ENCODE results near the gene DQX1.

The DQX1 gene

GRCh38 chr2:74504591-74504990 lies 21.4 kb downstream of the DQX1 start:
- Histone ChIP-seq H3K4ac (ENCODE audit: low read depth, low read length) (no peak overlapping the region), H3K27me3 (ENCODE audit: insufficient read depth, low read length, poor library complexity) (peaks cover 51% of the 10 kb centered on the region), H2BK120ac (ENCODE audit: low read depth, low read length) (no peak overlapping the region), H2AK5ac (ENCODE audit: low read length) (no peak overlapping the region), H3K4me3 (ENCODE audit: low read length) (no peak overlapping the region), H3K4me1 (ENCODE audit: control insufficient read depth, low read depth, low read length) (peaks cover 6% of the 10 kb centered on the region), H3K9ac (ENCODE audit: low read length) (no peak overlapping the region), H3K79me1 (ENCODE audit: low read length) (no peaks in the 10 kb centered on the region), H2BK15ac (replicated peaks; ENCODE audit: low read depth) (no peak overlapping the region), H4K5ac (ENCODE audit: low read length) (no peak overlapping the region), H4K8ac (ENCODE audit: low read depth, low read length) (no peak overlapping the region), H3K23ac (ENCODE audit: low read length) (no peak overlapping the region), H3K36me3 (ENCODE audit: control insufficient read depth, insufficient read depth, low read length) (no peaks in the 10 kb centered on the region), H3K4me2 (ENCODE audit: low read length) (no peak overlapping the region), H3K27ac (ENCODE audit: low read depth, low read length) (no peak overlapping the region), H2BK5ac (ENCODE audit: low read length) (no peak overlapping the region), H3K79me2 (ENCODE audit: control insufficient read depth, insufficient read depth, low read length) (no peaks in the 10 kb centered on the region), H3K56ac (ENCODE audit: low read length) (no peak overlapping the region), H3K18ac (ENCODE audit: low read length) (no peak overlapping the region)
- DNase-seq = no peak
- WGBS (ENCODE audit: extremely low coverage, insufficient coverage, low lambda C conversion rate) = no CpG with 5 or more reads among the region's 3 CpGs

- Histone ChIP-seq H4K5ac (ENCODE audit: low read length) (no peak overlapping the region), H2BK5ac (ENCODE audit: low read length) (no peak overlapping the region), H3K36me3 (ENCODE audit: control insufficient read depth, insufficient read depth, low read length) (no peaks in the 10 kb centered on the region), H2BK120ac (ENCODE audit: low read depth, low read length) (no peak overlapping the region), H2BK15ac (replicated peaks; ENCODE audit: low read depth) (no peak overlapping the region), H3K23ac (ENCODE audit: low read length) (no peak overlapping the region), H3K27me3 (ENCODE audit: insufficient read depth, low read length, poor library complexity) (peaks cover 56% of the 10 kb centered on the region), H3K4me1 (ENCODE audit: control insufficient read depth, low read depth, low read length) (peaks cover 6% of the 10 kb centered on the region), H3K27ac (ENCODE audit: low read depth, low read length) (no peak overlapping the region), H3K4ac (ENCODE audit: low read depth, low read length) (no peak overlapping the region), H3K79me2 (ENCODE audit: control insufficient read depth, insufficient read depth, low read length) (no peaks in the 10 kb centered on the region), H3K79me1 (ENCODE audit: low read length) (no peaks in the 10 kb centered on the region), H3K9ac (ENCODE audit: low read length) (peak overlapping the region; percentile 46), H3K4me3 (ENCODE audit: low read length) (peak overlapping the region; percentile 14), H3K4me2 (ENCODE audit: low read length) (peak overlapping the region; percentile 20), H3K18ac (ENCODE audit: low read length) (peak overlapping the region; percentile 22), H3K56ac (ENCODE audit: low read length) (peak overlapping the region; percentile 81), H4K8ac (ENCODE audit: low read depth, low read length) (no peak overlapping the region), H2AK5ac (ENCODE audit: low read length) (no peak overlapping the region)
- no peak for DNase-seq
- WGBS (ENCODE audit: extremely low coverage, insufficient coverage, low lambda C conversion rate) = no CpG with 5 or more reads among the region's 45 CpGs
These were observed 22.2 kb downstream of the DQX1 start for GRCh38 chr2:74503506-74504475.

GRCh38 chr2:74502720-74503505 lies 23.1 kb downstream of the DQX1 start:
- peak overlapping the region; percentile 20 for H3K4me2 ChIP-seq (ENCODE audit: low read length)
- H3K27ac ChIP-seq (ENCODE audit: low read depth, low read length) = no peak overlapping the region
- H3K36me3 ChIP-seq (ENCODE audit: control insufficient read depth, insufficient read depth, low read length) = no peaks in the 10 kb centered on the region
- no peak overlapping the region for H4K5ac ChIP-seq (ENCODE audit: low read length)
- H3K4me3 ChIP-seq (ENCODE audit: low read length) = peak overlapping the region; percentile 18
- no CpG with 5 or more reads among the region's 67 CpGs for WGBS (ENCODE audit: extremely low coverage, insufficient coverage, low lambda C conversion rate)
- peak overlapping the region; percentile 46 for H3K9ac ChIP-seq (ENCODE audit: low read length)
- no peak overlapping the region for H2AK5ac ChIP-seq (ENCODE audit: low read length)
- H3K4me1 ChIP-seq (ENCODE audit: control insufficient read depth, low read depth, low read length) = peaks cover 7% of the 10 kb centered on the region
- peaks cover 63% of the 10 kb centered on the region for H3K27me3 ChIP-seq (ENCODE audit: insufficient read depth, low read length, poor library complexity)
- no peak overlapping the region for H2BK120ac ChIP-seq (ENCODE audit: low read depth, low read length)
- no peak overlapping the region for H3K23ac ChIP-seq (ENCODE audit: low read length)
- no peak overlapping the region for H3K4ac ChIP-seq (ENCODE audit: low read depth, low read length)
- no peak overlapping the region for H2BK15ac ChIP-seq (replicated peaks; ENCODE audit: low read depth)
- H3K18ac ChIP-seq (ENCODE audit: low read length) = peak overlapping the region; percentile 22
- H3K79me2 ChIP-seq (ENCODE audit: control insufficient read depth, insufficient read depth, low read length) = no peaks in the 10 kb centered on the region
- H3K56ac ChIP-seq (ENCODE audit: low read length) = peak overlapping the region; percentile 81
- no peaks in the 10 kb centered on the region for H3K79me1 ChIP-seq (ENCODE audit: low read length)
- no peak overlapping the region for H4K8ac ChIP-seq (ENCODE audit: low read depth, low read length)
- H2BK5ac ChIP-seq (ENCODE audit: low read length) = no peak overlapping the region
- peak; percentile 78 for DNase-seq

- no peak overlapping the region for H2BK15ac ChIP-seq (replicated peaks; ENCODE audit: low read depth)
- peak overlapping the region; percentile 81 for H3K56ac ChIP-seq (ENCODE audit: low read length)
- no peak overlapping the region for H4K5ac ChIP-seq (ENCODE audit: low read length)
- peaks cover 70% of the 10 kb centered on the region for H3K27me3 ChIP-seq (ENCODE audit: insufficient read depth, low read length, poor library complexity)
- H3K9ac ChIP-seq (ENCODE audit: low read length) = peak overlapping the region; percentile 46
- no peak overlapping the region for H3K4ac ChIP-seq (ENCODE audit: low read depth, low read length)
- H3K4me2 ChIP-seq (ENCODE audit: low read length) = peak overlapping the region; percentile 20
- H3K23ac ChIP-seq (ENCODE audit: low read length) = peak overlapping the region; percentile 48
- H3K79me1 ChIP-seq (ENCODE audit: low read length) = no peaks in the 10 kb centered on the region
- no peak overlapping the region for H2BK120ac ChIP-seq (ENCODE audit: low read depth, low read length)
- no peak overlapping the region for H2BK5ac ChIP-seq (ENCODE audit: low read length)
- no peak overlapping the region for H3K18ac ChIP-seq (ENCODE audit: low read length)
- no peak overlapping the region for H3K27ac ChIP-seq (ENCODE audit: low read depth, low read length)
- no peak overlapping the region for H2AK5ac ChIP-seq (ENCODE audit: low read length)
- H3K79me2 ChIP-seq (ENCODE audit: control insufficient read depth, insufficient read depth, low read length) = no peaks in the 10 kb centered on the region
- no peaks in the 10 kb centered on the region for H3K36me3 ChIP-seq (ENCODE audit: control insufficient read depth, insufficient read depth, low read length)
- no peak overlapping the region for H4K8ac ChIP-seq (ENCODE audit: low read depth, low read length)
- WGBS (ENCODE audit: extremely low coverage, insufficient coverage, low lambda C conversion rate) = no CpG with 5 or more reads among the region's 32 CpGs
- DNase-seq = no peak
- H3K4me1 ChIP-seq (ENCODE audit: control insufficient read depth, low read depth, low read length) = peaks cover 7% of the 10 kb centered on the region
- peak overlapping the region; percentile 18 for H3K4me3 ChIP-seq (ENCODE audit: low read length)
These were observed 23.8 kb downstream of the DQX1 start for GRCh38 chr2:74502147-74502719.

DNA sequence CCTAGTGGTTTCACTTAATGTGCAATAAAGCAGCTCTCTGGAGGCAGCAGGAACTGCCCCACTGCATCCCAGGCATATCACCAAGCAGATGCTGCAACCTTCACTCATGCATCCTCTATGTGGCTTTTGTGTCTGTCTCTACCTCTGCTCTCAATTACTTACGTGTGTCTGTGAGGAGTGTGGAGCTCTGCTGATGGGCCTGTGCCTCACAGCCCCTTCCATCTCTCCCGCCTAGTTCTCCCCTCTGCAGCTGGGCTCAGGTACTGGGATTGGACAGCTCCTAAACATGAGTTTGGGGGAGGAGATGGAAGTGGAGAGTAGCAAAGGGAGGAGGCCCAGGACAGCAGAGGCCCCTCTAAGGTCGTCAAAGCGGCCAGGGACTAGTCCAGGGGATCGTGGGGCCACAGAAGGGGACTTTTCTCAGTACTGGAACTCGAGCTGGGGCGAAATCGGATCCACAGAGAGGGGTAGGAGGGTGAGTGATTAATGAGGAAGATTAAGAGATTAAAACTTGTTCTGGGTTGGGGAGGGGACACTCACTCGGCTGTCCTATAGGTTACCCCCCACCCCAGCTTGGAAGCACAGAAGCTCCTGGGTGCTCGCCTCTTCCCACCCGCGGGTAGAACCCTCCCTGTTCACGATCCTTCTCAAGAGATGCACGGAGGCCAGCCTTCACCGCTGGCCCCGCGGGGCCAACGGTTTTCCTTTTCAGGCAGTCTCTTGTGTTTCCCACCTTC lies 24.5 kb downstream of the DQX1 start:
- H3K18ac ChIP-seq (ENCODE audit: low read length) = no peak overlapping the region
- H3K79me2 ChIP-seq (ENCODE audit: control insufficient read depth, insufficient read depth, low read length) = no peaks in the 10 kb centered on the region
- no CpG with 5 or more reads among the region's 18 CpGs for WGBS (ENCODE audit: extremely low coverage, insufficient coverage, low lambda C conversion rate)
- no peak overlapping the region for H4K5ac ChIP-seq (ENCODE audit: low read length)
- peaks cover 3% of the 10 kb centered on the region for H3K4me1 ChIP-seq (ENCODE audit: control insufficient read depth, low read depth, low read length)
- no peak overlapping the region for H3K4me3 ChIP-seq (ENCODE audit: low read length)
- no peak overlapping the region for H3K56ac ChIP-seq (ENCODE audit: low read length)
- no peak overlapping the region for H3K4me2 ChIP-seq (ENCODE audit: low read length)
- H3K27ac ChIP-seq (ENCODE audit: low read depth, low read length) = no peak overlapping the region
- no peak overlapping the region for H2BK15ac ChIP-seq (replicated peaks; ENCODE audit: low read depth)
- no peak overlapping the region for H2AK5ac ChIP-seq (ENCODE audit: low read length)
- H2BK5ac ChIP-seq (ENCODE audit: low read length) = no peak overlapping the region
- no peak overlapping the region for H3K23ac ChIP-seq (ENCODE audit: low read length)
- no peaks in the 10 kb centered on the region for H3K36me3 ChIP-seq (ENCODE audit: control insufficient read depth, insufficient read depth, low read length)
- no peaks in the 10 kb centered on the region for H3K79me1 ChIP-seq (ENCODE audit: low read length)
- H2BK120ac ChIP-seq (ENCODE audit: low read depth, low read length) = no peak overlapping the region
- H3K9ac ChIP-seq (ENCODE audit: low read length) = no peak overlapping the region
- peak; percentile 57 for DNase-seq
- H3K4ac ChIP-seq (ENCODE audit: low read depth, low read length) = no peak overlapping the region
- peaks cover 77% of the 10 kb centered on the region for H3K27me3 ChIP-seq (ENCODE audit: insufficient read depth, low read length, poor library complexity)
- H4K8ac ChIP-seq (ENCODE audit: low read depth, low read length) = no peak overlapping the region

Measured in mesendoderm (in vitro differentiated cells).